PC-3 (cell line): ENCODE measurements around the gene PDIA6. TPM values are rescaled to one million over a fixed set of nuclear protein-coding genes. Genes with fewer than 3 reads are reported as not detected.

Source experiments
- ATAC-seq: fragments of 200-7000 bp; cut with Tn5 transposase; 2 replicates; pipeline ENCODE4 v1.9.1; 2020; ENCODE audit warnings: mild to moderate bottlenecking, moderate library complexity
- BruUV-seq: library from RNA; stranded (reverse); fragments of 400-500 nt; replicated peaks from 2 replicates; lab custom pipeline; 2021; lab: Mats Ljungman, UMichigan
- CTCF ChIA-PET: fragments of 300-600 bp; sonication (Branson Sonifier 250); formaldehyde crosslinking; loops from one replicate; lab custom pipeline; 2022; ENCODE audit warnings: antibody characterized with exemption; lab: Charles Lee
- POLR2A ChIA-PET: fragments of 300-600 bp; sonication (Branson Sonifier 250); formaldehyde crosslinking; loops from one replicate; lab custom pipeline; 2022; ENCODE audit warnings: antibody characterized with exemption; ENCODE audit not compliant: unreplicated experiment; lab: Charles Lee
- DNase-seq: peaks from one replicate; pipeline ENCODE4 v3.0.0-alpha.2; 2015
- H2AFZ ChIP-seq: fragments of 300-600 bp; sonication (generic); 2 replicates; pipeline ENCODE4 v1.6.0; 2016; ENCODE audit warnings: antibody characterized with exemption, low read length
- H3F3A ChIP-seq: fragments of 300-600 bp; sonication (generic); one replicate; pipeline ENCODE4 v1.6.0; 2017; ENCODE audit warnings: antibody characterized with exemption, low read length, control low read depth, mild to moderate bottlenecking; ENCODE audit not compliant: unreplicated experiment
- H3K27ac ChIP-seq: fragments of 300-600 bp; sonication (generic); 2 replicates; pipeline ENCODE4 v1.5.1; 2016; ENCODE audit warnings: mild to moderate bottlenecking, low read length
- H3K27me3 ChIP-seq: fragments of 300-600 bp; sonication (generic); 2 replicates; pipeline ENCODE4 v1.6.1; 2016; ENCODE audit warnings: low read length, mixed read lengths
- H3K36me3 ChIP-seq: fragments of 300-600 bp; sonication (generic); 2 replicates; pipeline ENCODE4 v1.6.1; 2016; ENCODE audit warnings: low read depth, mixed run types, low read length, mixed read lengths
- H3K4me1 ChIP-seq: fragments of 300-600 bp; sonication (generic); 2 replicates; pipeline ENCODE4 v1.5.1; 2016; ENCODE audit warnings: low read length; ENCODE audit not compliant: insufficient read depth
- H3K4me2 ChIP-seq: fragments of 300-600 bp; sonication (generic); 2 replicates; pipeline ENCODE4 v1.6.0; 2016; ENCODE audit warnings: low read length
- H3K4me3 ChIP-seq: fragments of 300-600 bp; sonication (generic); 2 replicates; pipeline ENCODE4 v1.5.1; 2016; ENCODE audit warnings: mild to moderate bottlenecking, low read length, mixed read lengths
- H3K79me2 ChIP-seq: fragments of 300-600 bp; sonication (generic); 2 replicates; pipeline ENCODE4 v1.6.1; 2017; ENCODE audit warnings: low read length, mixed read lengths
- H3K9ac ChIP-seq: fragments of 300-600 bp; sonication (generic); 2 replicates; pipeline ENCODE4 v1.6.0; 2016; ENCODE audit warnings: mild to moderate bottlenecking, low read length
- H3K9me2 ChIP-seq: fragments of 300-600 bp; sonication (generic); replicated peaks from 2 replicates; pipeline ENCODE4 v1.6.1; 2016; ENCODE audit warnings: mixed run types, low read length, mixed read lengths
- H3K9me3 ChIP-seq: fragments of 300-600 bp; sonication (generic); 2 replicates; pipeline ENCODE4 v1.6.1; 2016; ENCODE audit warnings: low read length, mixed read lengths
- H4K20me1 ChIP-seq: fragments of 300-600 bp; sonication (generic); 2 replicates; pipeline ENCODE4 v1.6.1; 2016; ENCODE audit warnings: low read length, mixed read lengths
- EZH2 ChIP-seq: fragments of 300-600 bp; sonication (generic); IDR thresholded peaks from one replicate; pipeline ENCODE4 v1.6.1; 2017; ENCODE audit warnings: antibody characterized with exemption, mild to moderate bottlenecking, low read length; ENCODE audit not compliant: unreplicated experiment
- EZH2phosphoT487 ChIP-seq: fragments of 300-600 bp; sonication (generic); IDR thresholded peaks from 2 replicates; pipeline ENCODE4 v1.6.1; 2018; ENCODE audit warnings: mild to moderate bottlenecking, antibody characterized with exemption, low read length, borderline replicate concordance
- intact Hi-C: fragments of 100-400 bp; cut with micrococcal nuclease; formaldehyde crosslinking; loops from 2 replicates; pipeline ENCODE4 v1.9.0; 2023
- total RNA-seq: library from RNA; depleted of rRNA; stranded (reverse); fragments of >200 nt; gene quantifications from 2 replicates; pipeline ENCODE4 v1.2.3, GENCODE V29; 2014
- TF ChIP-seq, protein P1 (sequence below): fragments of 300-600 bp; sonication (generic); conservative IDR thresholded peaks from 2 replicates; pipeline ENCODE4 v1.5.1; 2017; ENCODE audit warnings: antibody characterized with exemption, low read depth, mild to moderate bottlenecking, low read length

PDIA6 gene
- total RNA-seq, 1 experiment from 2014 or later, result 351 TPM

GRCh38 chr2:10795508-10796046, 17.0 kb downstream of the PDIA6 start:
- Histone ChIP-seq H3K4me3 (no peak overlapping the region), H3K4me2 (no peak overlapping the region), H3K9me3 (no peaks in the 10 kb centered on the region), H4K20me1 (peaks cover 29% of the 10 kb centered on the region), H3K79me2 (peaks cover 51% of the 10 kb centered on the region), H2AFZ (no peak overlapping the region), H3K9me2 (no peaks in the 10 kb centered on the region), H3F3A (no peaks in the 10 kb centered on the region), H3K4me1 (no peaks in the 10 kb centered on the region), H3K27me3 (no peaks in the 10 kb centered on the region), H3K27ac (no peak overlapping the region), H3K36me3 (peaks cover 80% of the 10 kb centered on the region), H3K9ac (no peak overlapping the region)
- TF ChIP-seq EZH2phosphoT487 (no peak), EZH2 (no peak)
- TF ChIP-seq, protein P1, sequence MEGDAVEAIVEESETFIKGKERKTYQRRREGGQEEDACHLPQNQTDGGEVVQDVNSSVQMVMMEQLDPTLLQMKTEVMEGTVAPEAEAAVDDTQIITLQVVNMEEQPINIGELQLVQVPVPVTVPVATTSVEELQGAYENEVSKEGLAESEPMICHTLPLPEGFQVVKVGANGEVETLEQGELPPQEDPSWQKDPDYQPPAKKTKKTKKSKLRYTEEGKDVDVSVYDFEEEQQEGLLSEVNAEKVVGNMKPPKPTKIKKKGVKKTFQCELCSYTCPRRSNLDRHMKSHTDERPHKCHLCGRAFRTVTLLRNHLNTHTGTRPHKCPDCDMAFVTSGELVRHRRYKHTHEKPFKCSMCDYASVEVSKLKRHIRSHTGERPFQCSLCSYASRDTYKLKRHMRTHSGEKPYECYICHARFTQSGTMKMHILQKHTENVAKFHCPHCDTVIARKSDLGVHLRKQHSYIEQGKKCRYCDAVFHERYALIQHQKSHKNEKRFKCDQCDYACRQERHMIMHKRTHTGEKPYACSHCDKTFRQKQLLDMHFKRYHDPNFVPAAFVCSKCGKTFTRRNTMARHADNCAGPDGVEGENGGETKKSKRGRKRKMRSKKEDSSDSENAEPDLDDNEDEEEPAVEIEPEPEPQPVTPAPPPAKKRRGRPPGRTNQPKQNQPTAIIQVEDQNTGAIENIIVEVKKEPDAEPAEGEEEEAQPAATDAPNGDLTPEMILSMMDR, result no peak
- POLR2A ChIA-PET, result no interaction called here
- BruUV-seq, result no TSS peak
- CTCF ChIA-PET, result no interaction called here
- DNase-seq (no peak), ATAC-seq (no peak)
- intact Hi-C loops, result no loop called here

- no peak for DNase-seq
- Histone ChIP-seq H3K9me3 (no peaks in the 10 kb centered on the region), H2AFZ (no peak overlapping the region), H3K9ac (no peak overlapping the region), H3K4me1 (no peaks in the 10 kb centered on the region), H3K79me2 (peaks cover 44% of the 10 kb centered on the region), H3K9me2 (no peaks in the 10 kb centered on the region), H3K36me3 (peaks cover 79% of the 10 kb centered on the region), H3F3A (no peaks in the 10 kb centered on the region), H3K27ac (no peak overlapping the region), H3K4me2 (no peak overlapping the region), H3K4me3 (no peak overlapping the region), H4K20me1 (peaks cover 24% of the 10 kb centered on the region), H3K27me3 (no peaks in the 10 kb centered on the region)
- ChIA-PET CTCF (no interaction called here), POLR2A (no interaction called here)
- BruUV-seq, result no TSS peak
- no peak for ATAC-seq
- intact Hi-C loops, result no loop called here
- no peak for TF ChIP-seq EZH2
- TF ChIP-seq, protein P1, result no peak
- no peak for TF ChIP-seq EZH2phosphoT487
Observed at GRCh38 chr2:10794876-10795275, 17.7 kb downstream of the PDIA6 start.

DNA sequence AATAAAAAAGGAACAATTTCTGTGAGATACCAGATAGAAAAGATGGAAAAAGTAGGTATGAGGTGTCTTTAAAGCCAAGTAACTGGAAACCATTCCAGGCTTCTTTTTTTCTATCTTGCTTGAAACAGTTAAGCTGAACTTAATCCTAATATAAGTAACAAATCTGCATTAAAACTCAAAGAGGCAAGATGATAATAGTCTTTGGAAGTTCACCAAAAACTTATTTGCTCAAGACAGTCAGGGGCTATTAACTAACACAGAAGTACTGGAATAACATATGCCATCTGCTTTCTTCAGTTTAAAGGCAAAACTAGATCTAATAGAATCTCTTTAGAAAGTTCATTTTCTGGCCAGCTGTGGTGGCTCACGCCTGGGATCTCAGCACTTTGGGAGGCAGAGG, 18.8 kb downstream of the PDIA6 start:
- BruUV-seq, result no TSS peak
- Histone ChIP-seq H3F3A (no peaks in the 10 kb centered on the region), H3K27ac (no peak overlapping the region), H2AFZ (no peak overlapping the region), H3K4me1 (no peaks in the 10 kb centered on the region), H3K27me3 (no peaks in the 10 kb centered on the region), H3K36me3 (peaks cover 79% of the 10 kb centered on the region), H4K20me1 (peaks cover 17% of the 10 kb centered on the region; the same call in 1 of the 2 replicates), H3K9me3 (no peaks in the 10 kb centered on the region), H3K79me2 (peaks cover 33% of the 10 kb centered on the region), H3K4me2 (no peak overlapping the region), H3K4me3 (no peak overlapping the region), H3K9ac (no peak overlapping the region), H3K9me2 (no peaks in the 10 kb centered on the region)
- POLR2A ChIA-PET, result no interaction called here
- DNase-seq (no peak), ATAC-seq (no peak)
- CTCF ChIA-PET, result no interaction called here
- intact Hi-C loops, result no loop called here
- TF ChIP-seq EZH2, result no peak
- TF ChIP-seq, protein P1, result no peak
- TF ChIP-seq EZH2phosphoT487, result no peak
